HepG2 (cell line): Measurements from ENCODE around the gene CIB1. TPM values are rescaled to one million over a fixed set of nuclear protein-coding genes. Genes with fewer than 3 reads are reported as not detected.

Experiments used
- ATAD3A ChIP-seq: sonication (generic); formaldehyde crosslinking; IDR thresholded peaks from 2 replicates; pipeline ENCODE4 v1.4.0; 2020; ENCODE audit warnings: missing genetic modification reagents
- GABPB1 ChIP-seq: IDR thresholded peaks from 2 replicates; pipeline ENCODE4 v1.6.1; 2016; ENCODE audit warnings: mild to moderate bottlenecking, missing genetic modification reagents, moderate library complexity, missing compliant biosample characterization
- MATR3 ChIP-seq: sonication (generic); formaldehyde crosslinking; IDR thresholded peaks from 2 replicates; pipeline ENCODE4 v1.4.0; 2020; ENCODE audit warnings: missing genetic modification reagents
- MTA1 ChIP-seq: sonication (generic); formaldehyde crosslinking; IDR thresholded peaks from 2 replicates; pipeline ENCODE4 v1.4.0; 2020; ENCODE audit warnings: missing genetic modification reagents, mild to moderate bottlenecking, borderline replicate concordance
- PRPF4 ChIP-seq: fragments of 200-400 bp; formaldehyde crosslinking; IDR thresholded peaks from 2 replicates; pipeline ENCODE4 v1.6.1; 2016; ENCODE audit warnings: low read length, low read depth; ENCODE audit not compliant: poor library complexity, severe bottlenecking
- RAD21 ChIP-seq: fragments of 450-650 bp; formaldehyde crosslinking; IDR thresholded peaks from 2 replicates; pipeline ENCODE4 v1.5.0; 2020; ENCODE audit warnings: mild to moderate bottlenecking
- RBFOX2 ChIP-seq: fragments of 200-400 bp; formaldehyde crosslinking; IDR thresholded peaks from 2 replicates; pipeline ENCODE4 v1.6.1; 2017; ENCODE audit warnings: low read depth, mild to moderate bottlenecking, low read length
- SP140L ChIP-seq: sonication (generic); formaldehyde crosslinking; IDR thresholded peaks from 2 replicates; pipeline ENCODE4 v1.4.0; 2020; ENCODE audit warnings: missing genetic modification reagents, borderline replicate concordance
- TBX3 ChIP-seq: fragments of 450-650 bp; IDR thresholded peaks from 2 replicates; pipeline ENCODE4 v1.6.1; 2017; ENCODE audit warnings: antibody characterized with exemption, mild to moderate bottlenecking, inconsistent platforms, borderline replicate concordance
- ZBTB20 ChIP-seq: sonication (generic); formaldehyde crosslinking; IDR thresholded peaks from 2 replicates; pipeline ENCODE4 v1.8.1; 2023; ENCODE audit warnings: missing genetic modification reagents, low read depth, mild to moderate bottlenecking, borderline replicate concordance
- ZFP41 ChIP-seq: sonication (generic); formaldehyde crosslinking; IDR thresholded peaks from 2 replicates; pipeline ENCODE4 v1.4.0; 2020; ENCODE audit warnings: mild to moderate bottlenecking, missing genetic modification reagents, borderline replicate concordance
- ZNF205 ChIP-seq: IDR thresholded peaks from 2 replicates; pipeline ENCODE4 v1.6.1; 2018; ENCODE audit warnings: missing biosample characterization, missing genetic modification reagents
- ZNF225 ChIP-seq: sonication (generic); formaldehyde crosslinking; IDR thresholded peaks from 2 replicates; pipeline ENCODE4 v1.4.0; 2020; ENCODE audit warnings: mild to moderate bottlenecking, missing genetic modification reagents
- ZNF251 ChIP-seq: sonication (generic); formaldehyde crosslinking; IDR thresholded peaks from 2 replicates; pipeline ENCODE4 v1.9.0; 2021; ENCODE audit warnings: mild to moderate bottlenecking, missing genetic modification reagents
- ZNF577 ChIP-seq: sonication (generic); formaldehyde crosslinking; IDR thresholded peaks from 2 replicates; pipeline ENCODE4 v1.4.0; 2020; ENCODE audit warnings: mild to moderate bottlenecking, low read depth, missing genetic modification reagents, borderline replicate concordance
- ZSCAN22 ChIP-seq: sonication (generic); formaldehyde crosslinking; IDR thresholded peaks from 2 replicates; pipeline ENCODE4 v1.4.0; 2020; ENCODE audit warnings: mild to moderate bottlenecking, missing genetic modification reagents
- polyA plus RNA-seq, 8 experiments: library from polyadenylated mRNA; depleted of rRNA in 3 of 8; stranded (reverse) in 7 of 8; unstranded in 1 of 8; fragments of >200 nt; fragmentation: Illumina TruSeq in 4 of 8; extraction: Trizol in 4 of 8; gene quantifications; 2 replicates each; pipeline versions ENCODE4 v1.2.1 to v1.2.3, GENCODE V29; 2011 to 2016; ENCODE audit warnings: low read depth in 4 of 8, missing spikeins in 1 of 8, mixed read lengths in 1 of 8; ENCODE audit not compliant: insufficient read depth in 1 of 8
- total RNA-seq, 5 experiments: library from RNA; depleted of rRNA; stranded (reverse); fragments of >200 nt; fragmentation: Illumina TruSeq; extraction: Trizol; gene quantifications; 2 replicates each; pipeline ENCODE4 v1.2.3, GENCODE V29; 2016; ENCODE audit warnings: low read depth in 1 of 5
- TF ChIP-seq, protein P1 (sequence below): sonication (generic); formaldehyde crosslinking; IDR thresholded peaks from 2 replicates; pipeline ENCODE4 v1.4.0; 2020; ENCODE audit warnings: missing genetic modification reagents, mild to moderate bottlenecking, borderline replicate concordance
- TF ChIP-seq, protein P2 (sequence below): sonication (generic); formaldehyde crosslinking; IDR thresholded peaks from 2 replicates; pipeline ENCODE4 v1.8.1; 2023; ENCODE audit warnings: mild to moderate bottlenecking, moderate library complexity, missing genetic modification reagents
- TF ChIP-seq, protein P3 (sequence below): sonication (generic); formaldehyde crosslinking; IDR thresholded peaks from one replicate; pipeline ENCODE4 v1.5.1; 2020; ENCODE audit warnings: mild to moderate bottlenecking, missing genetic modification reagents; ENCODE audit errors: not compliant biosample characterization

Gene CIB1
- total and polyA plus RNA-seq, 2 of the 13 experiments (the other 11 are each of a cell fraction or from before 2014, with no cell fraction given), result 38.7 to 72.7 TPM

DNA sequence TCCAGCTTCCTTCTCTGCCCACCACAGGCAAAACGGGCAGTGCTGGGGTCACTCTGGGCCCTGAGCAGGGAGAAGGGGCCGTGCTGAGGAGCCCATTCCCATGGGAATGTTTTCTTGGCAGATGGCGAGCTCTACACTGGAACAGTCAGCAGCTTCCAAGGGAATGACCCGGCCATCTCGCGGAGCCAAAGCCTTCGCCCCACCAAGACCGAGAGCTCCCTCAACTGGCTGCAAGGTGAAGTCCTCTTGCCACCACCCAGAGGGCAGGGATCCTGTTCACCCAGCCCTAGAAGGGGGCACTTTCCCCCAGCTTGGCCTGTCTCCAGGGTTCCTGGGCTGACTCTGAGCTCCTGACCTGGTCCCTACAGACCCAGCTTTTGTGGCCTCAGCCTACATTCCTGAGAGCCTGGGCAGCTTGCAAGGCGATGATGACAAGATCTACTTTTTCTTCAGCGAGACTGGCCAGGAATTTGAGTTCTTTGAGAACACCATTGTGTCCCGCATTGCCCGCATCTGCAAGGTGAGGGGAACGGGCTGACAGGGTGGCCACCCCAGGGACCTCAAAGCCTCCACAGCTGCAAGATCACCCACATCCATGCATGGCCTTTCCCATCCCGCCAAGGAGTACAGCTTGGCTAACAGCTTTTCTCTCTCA lies 12.4 kb downstream of the CIB1 start (continued):
- TF ChIP-seq, protein P1, sequence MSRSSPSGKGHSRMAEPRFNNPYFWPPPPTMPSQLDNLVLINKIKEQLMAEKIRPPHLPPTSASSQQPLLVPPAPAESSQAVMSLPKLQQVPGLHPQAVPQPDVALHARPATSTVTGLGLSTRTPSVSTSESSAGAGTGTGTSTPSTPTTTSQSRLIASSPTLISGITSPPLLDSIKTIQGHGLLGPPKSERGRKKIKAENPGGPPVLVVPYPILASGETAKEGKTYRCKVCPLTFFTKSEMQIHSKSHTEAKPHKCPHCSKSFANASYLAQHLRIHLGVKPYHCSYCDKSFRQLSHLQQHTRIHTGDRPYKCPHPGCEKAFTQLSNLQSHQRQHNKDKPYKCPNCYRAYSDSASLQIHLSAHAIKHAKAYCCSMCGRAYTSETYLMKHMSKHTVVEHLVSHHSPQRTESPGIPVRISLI (CRISPR knock-in tag), result no peak
- TF ChIP-seq SP140L (no peak), ZNF225 (no peak), ATAD3A (CRISPR knock-in tag) (no peak), MATR3 (CRISPR knock-in tag) (no peak), ZSCAN22 (CRISPR knock-in tag) (no peak), MTA1 (no peak), TBX3 (no peak), ZNF251 (no peak), ZBTB20 (CRISPR knock-in tag) (peak; percentile 54; the same call in 1 of the 2 replicates), ZNF205 (CRISPR knock-in tag) (0 out of 2 replicates have a peak, but pooled peaks have one; percentile 40), PRPF4 (no peak), RAD21 (CRISPR knock-in tag) (peak; percentile 93), GABPB1 (no peak), ZNF577 (CRISPR knock-in tag) (no peak), ZFP41 (no peak), RBFOX2 (no peak)
- TF ChIP-seq, protein P2, sequence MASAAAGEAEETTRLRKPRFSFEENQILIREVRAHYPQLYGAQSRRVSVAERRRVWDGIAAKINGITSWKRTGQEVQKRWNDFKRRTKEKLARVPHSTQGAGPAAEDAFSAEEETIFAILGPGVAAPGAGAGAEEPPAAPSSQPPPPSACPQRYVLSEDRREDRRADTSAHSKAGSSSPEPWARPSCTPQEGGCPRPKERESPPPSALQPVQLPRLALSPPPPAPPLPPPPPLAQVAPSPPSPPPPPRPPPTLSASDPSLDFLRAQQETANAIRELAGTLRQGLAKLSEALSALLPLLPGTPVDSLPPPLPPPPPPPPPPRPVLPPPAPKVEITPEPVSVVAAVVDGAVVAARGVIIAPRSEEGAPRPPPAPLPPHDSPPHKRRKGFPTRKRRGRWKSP (CRISPR knock-in tag), result no peak
- TF ChIP-seq, protein P3, sequence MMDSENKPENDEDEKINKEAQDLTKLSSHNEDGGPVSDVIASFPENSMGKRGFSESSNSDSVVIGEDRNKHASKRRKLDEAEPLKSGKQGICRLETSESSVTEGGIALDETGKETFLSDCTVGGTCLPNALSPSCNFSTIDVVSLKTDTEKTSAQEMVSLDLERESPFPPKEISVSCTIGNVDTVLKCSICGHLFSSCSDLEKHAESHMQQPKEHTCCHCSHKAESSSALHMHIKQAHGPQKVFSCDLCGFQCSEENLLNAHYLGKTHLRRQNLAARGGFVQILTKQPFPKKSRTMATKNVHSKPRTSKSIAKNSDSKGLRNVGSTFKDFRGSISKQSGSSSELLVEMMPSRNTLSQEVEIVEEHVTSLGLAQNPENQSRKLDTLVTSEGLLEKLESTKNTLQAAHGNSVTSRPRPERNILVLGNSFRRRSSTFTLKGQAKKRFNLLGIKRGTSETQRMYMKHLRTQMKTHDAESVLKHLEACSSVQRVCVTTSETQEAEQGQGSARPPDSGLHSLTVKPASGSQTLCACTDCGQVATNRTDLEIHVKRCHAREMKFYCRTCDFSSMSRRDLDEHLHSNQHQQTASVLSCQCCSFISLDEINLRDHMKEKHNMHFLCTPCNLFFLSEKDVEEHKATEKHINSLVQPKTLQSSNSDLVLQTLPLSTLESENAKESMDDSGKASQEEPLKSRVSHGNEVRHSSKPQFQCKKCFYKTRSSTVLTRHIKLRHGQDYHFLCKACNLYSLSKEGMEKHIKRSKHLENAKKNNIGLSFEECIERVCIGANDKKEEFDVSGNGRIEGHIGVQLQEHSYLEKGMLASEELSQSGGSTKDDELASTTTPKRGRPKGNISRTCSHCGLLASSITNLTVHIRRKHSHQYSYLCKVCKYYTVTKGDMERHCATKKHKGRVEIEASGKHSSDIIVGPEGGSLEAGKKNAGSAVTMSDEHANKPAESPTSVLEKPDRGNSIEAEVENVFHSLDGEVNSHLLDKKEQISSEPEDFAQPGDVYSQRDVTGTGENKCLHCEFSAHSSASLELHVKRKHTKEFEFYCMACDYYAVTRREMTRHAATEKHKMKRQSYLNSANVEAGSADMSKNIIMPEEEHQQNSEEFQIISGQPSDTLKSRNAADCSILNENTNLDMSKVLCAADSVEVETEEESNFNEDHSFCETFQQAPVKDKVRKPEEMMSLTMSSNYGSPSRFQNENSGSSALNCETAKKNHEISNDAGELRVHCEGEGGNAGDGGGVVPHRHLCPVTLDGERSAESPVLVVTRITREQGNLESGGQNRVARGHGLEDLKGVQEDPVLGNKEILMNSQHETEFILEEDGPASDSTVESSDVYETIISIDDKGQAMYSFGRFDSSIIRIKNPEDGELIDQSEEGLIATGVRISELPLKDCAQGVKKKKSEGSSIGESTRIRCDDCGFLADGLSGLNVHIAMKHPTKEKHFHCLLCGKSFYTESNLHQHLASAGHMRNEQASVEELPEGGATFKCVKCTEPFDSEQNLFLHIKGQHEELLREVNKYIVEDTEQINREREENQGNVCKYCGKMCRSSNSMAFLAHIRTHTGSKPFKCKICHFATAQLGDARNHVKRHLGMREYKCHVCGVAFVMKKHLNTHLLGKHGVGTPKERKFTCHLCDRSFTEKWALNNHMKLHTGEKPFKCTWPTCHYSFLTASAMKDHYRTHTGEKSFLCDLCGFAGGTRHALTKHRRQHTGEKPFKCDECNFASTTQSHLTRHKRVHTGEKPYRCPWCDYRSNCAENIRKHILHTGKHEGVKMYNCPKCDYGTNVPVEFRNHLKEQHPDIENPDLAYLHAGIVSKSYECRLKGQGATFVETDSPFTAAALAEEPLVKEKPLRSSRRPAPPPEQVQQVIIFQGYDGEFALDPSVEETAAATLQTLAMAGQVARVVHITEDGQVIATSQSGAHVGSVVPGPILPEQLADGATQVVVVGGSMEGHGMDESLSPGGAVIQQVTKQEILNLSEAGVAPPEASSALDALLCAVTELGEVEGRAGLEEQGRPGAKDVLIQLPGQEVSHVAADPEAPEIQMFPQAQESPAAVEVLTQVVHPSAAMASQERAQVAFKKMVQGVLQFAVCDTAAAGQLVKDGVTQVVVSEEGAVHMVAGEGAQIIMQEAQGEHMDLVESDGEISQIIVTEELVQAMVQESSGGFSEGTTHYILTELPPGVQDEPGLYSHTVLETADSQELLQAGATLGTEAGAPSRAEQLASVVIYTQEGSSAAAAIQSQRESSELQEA (CRISPR knock-in tag), result no peak
